Nephron (organoid): ENCODE data around the gene LSM5.
"Not testable (repeated sequence)": the region's sequence is repeated elsewhere in the genome, so short reads cannot be mapped to it uniquely, and the experiment has no call there.

Experiments
- H3K27ac Mint-ChIP-seq, 3 experiments: 2 replicates each; pipeline ENCODE4 v1.8.0; 2020; ENCODE audit warnings: mixed read lengths in 3 of 3, mild to moderate bottlenecking in 2 of 3, moderate library complexity in 1 of 3
- H3K27me3 Mint-ChIP-seq: 2 replicates; pipeline ENCODE4 v1.8.0; 2021; ENCODE audit warnings: low read depth, mild to moderate bottlenecking, moderate library complexity, mixed read lengths
- H3K36me3 Mint-ChIP-seq: 2 replicates; pipeline ENCODE4 v1.8.0; 2020; ENCODE audit warnings: low read depth, mixed read lengths
- H3K4me1 Mint-ChIP-seq: 2 replicates; pipeline ENCODE4 v1.8.0; 2020; ENCODE audit warnings: mixed read lengths
- H3K4me3 Mint-ChIP-seq, 3 experiments: 2 replicates each; pipeline ENCODE4 v1.8.0; 2020; ENCODE audit warnings: mild to moderate bottlenecking in 3 of 3, mixed read lengths in 3 of 3, moderate library complexity in 2 of 3
- H3K9me3 Mint-ChIP-seq: 2 replicates; pipeline ENCODE4 v1.8.0; 2020; ENCODE audit warnings: mixed read lengths
- TF ChIP-seq, protein P1 (sequence below), 3 experiments: fragments of 200-600 bp; sonication (generic); IDR thresholded peaks; one replicate each; pipeline ENCODE4 v1.5.0; 2021; ENCODE audit warnings: antibody characterized with exemption in 3 of 3; ENCODE audit not compliant: unreplicated experiment in 3 of 3

Gene LSM5

DNA sequence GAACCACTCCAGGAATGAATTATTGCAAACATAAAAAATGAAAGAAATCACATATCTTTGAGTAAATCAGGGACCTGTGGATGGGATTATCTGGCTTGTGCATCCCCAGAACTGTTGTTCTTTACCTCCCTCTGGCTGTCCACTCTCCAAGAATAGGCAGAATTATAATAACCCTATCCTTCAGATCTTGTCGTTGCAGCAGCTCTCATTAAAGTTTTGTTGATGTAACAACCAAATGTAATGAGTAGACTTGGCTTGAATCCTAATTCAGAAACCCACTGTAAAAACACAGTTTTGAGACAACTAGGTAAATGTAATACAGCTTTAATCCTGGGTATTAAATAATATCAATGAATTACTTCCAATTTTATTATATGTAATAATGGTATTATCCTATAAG lies 16.2 kb downstream of the LSM5 start:
- no peak overlapping the region for H3K27ac Mint-ChIP-seq
- peaks cover 4% of the 10 kb centered on the region for H3K9me3 Mint-ChIP-seq
- H3K36me3 Mint-ChIP-seq = no peaks in the 10 kb centered on the region
- no peaks in the 10 kb centered on the region for H3K27me3 Mint-ChIP-seq
- no peak overlapping the region for H3K4me3 Mint-ChIP-seq
- H3K4me1 Mint-ChIP-seq = no peaks in the 10 kb centered on the region
- TF ChIP-seq, protein P1, sequence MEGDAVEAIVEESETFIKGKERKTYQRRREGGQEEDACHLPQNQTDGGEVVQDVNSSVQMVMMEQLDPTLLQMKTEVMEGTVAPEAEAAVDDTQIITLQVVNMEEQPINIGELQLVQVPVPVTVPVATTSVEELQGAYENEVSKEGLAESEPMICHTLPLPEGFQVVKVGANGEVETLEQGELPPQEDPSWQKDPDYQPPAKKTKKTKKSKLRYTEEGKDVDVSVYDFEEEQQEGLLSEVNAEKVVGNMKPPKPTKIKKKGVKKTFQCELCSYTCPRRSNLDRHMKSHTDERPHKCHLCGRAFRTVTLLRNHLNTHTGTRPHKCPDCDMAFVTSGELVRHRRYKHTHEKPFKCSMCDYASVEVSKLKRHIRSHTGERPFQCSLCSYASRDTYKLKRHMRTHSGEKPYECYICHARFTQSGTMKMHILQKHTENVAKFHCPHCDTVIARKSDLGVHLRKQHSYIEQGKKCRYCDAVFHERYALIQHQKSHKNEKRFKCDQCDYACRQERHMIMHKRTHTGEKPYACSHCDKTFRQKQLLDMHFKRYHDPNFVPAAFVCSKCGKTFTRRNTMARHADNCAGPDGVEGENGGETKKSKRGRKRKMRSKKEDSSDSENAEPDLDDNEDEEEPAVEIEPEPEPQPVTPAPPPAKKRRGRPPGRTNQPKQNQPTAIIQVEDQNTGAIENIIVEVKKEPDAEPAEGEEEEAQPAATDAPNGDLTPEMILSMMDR (IDR thresholded peaks at IDR 0.05; ENCODE audit: unreplicated experiment in 3 of 3) = no peak

GRCh38 chr7:32472015-32472414 lies 18.2 kb downstream of the LSM5 start:
- H3K9me3 Mint-ChIP-seq = peaks cover 4% of the 10 kb centered on the region
- no peaks in the 10 kb centered on the region for H3K4me1 Mint-ChIP-seq
- TF ChIP-seq, protein P1 (IDR thresholded peaks at IDR 0.05; ENCODE audit: unreplicated experiment in 3 of 3) = no peak
- no peaks in the 10 kb centered on the region for H3K27me3 Mint-ChIP-seq
- H3K36me3 Mint-ChIP-seq = no peaks in the 10 kb centered on the region
- no peak overlapping the region for H3K4me3 Mint-ChIP-seq
- no peak overlapping the region for H3K27ac Mint-ChIP-seq

GRCh38 chr7:32470871-32471270 lies 19.3 kb downstream of the LSM5 start:
- no peak overlapping the region for H3K27ac Mint-ChIP-seq
- H3K36me3 Mint-ChIP-seq = no peaks in the 10 kb centered on the region
- no peaks in the 10 kb centered on the region for H3K27me3 Mint-ChIP-seq
- no peak overlapping the region for H3K4me3 Mint-ChIP-seq
- TF ChIP-seq, protein P1 (IDR thresholded peaks at IDR 0.05; ENCODE audit: unreplicated experiment in 3 of 3) = no peak
- no peaks in the 10 kb centered on the region for H3K4me1 Mint-ChIP-seq
- peaks cover 4% of the 10 kb centered on the region for H3K9me3 Mint-ChIP-seq

- not testable (repeated sequence) for H3K27me3 Mint-ChIP-seq, H3K4me3 Mint-ChIP-seq, H3K27ac Mint-ChIP-seq, H3K4me1 Mint-ChIP-seq, H3K9me3 Mint-ChIP-seq, H3K36me3 Mint-ChIP-seq
Observed at GRCh38 chr7:32470004-32470403, 20.2 kb downstream of the LSM5 start.

DNA sequence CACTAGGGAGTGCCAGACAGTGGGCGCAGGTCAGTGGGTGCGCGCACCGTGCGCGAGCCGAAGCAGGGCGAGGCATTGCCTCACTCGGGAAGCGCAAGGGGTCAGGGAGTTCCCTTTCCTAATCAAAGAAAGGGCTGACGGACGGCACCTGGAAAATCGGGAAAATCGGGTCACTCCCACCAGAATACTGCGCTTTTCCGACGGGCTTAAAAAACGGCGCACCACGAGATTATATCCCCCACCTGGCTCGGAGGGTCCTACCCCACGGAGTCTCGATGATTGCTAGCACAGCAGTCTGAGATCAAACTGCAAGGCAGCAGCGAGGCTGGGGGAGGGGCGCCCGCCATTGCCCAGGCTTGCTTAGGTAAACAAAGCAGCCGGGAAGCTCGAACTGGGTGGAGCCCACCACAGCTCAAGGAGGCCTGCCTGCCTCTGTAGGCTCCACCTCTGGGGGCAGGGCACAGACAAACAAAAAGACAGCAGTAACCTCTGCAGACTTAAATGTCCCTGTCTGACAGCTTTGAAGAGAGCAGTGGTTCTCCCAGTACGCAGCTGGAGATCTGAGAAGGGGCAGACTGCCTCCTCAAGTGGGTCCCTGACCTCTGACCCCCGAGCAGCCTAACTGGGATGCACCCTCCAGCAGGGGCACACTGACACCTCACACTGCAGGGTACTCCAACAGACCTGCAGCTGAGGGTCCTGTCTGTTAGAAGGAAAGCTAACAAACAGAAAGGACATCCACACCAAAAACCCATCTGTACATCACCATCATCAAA lies 25.4 kb downstream of the LSM5 start:
- H3K27me3 Mint-ChIP-seq, H3K36me3 Mint-ChIP-seq, H3K4me3 Mint-ChIP-seq, H3K9me3 Mint-ChIP-seq, H3K27ac Mint-ChIP-seq: not testable (repeated sequence)
- peaks cover 16% of the 10 kb centered on the region for H3K4me1 Mint-ChIP-seq

DNA sequence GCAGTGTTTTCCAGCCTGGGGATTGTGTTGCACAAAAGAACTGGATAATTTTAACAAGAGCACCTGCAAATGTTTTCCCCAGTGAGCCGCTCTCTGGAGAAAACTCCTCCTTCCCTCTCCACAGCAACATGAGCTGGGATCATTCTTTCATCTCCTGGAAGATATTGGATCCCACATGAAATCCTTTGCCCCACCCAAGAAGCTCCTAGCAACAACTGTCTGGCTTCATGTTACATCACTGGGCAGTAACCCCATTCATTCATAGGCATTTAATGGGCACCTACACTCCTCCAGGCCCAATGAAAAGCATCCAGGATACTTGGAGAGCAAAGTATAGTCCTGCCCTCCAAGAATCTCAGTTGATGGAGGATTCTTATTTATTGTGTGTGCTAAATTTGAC lies 27.2 kb downstream of the LSM5 start:
- Mint-ChIP-seq H3K9me3 (no peaks in the 10 kb centered on the region), H3K27me3 (no peaks in the 10 kb centered on the region), H3K4me3 (no peak overlapping the region), H3K27ac (no peak overlapping the region), H3K36me3 (no peaks in the 10 kb centered on the region), H3K4me1 (peaks cover 16% of the 10 kb centered on the region)
- TF ChIP-seq, protein P1 (IDR thresholded peaks at IDR 0.05; ENCODE audit: unreplicated experiment in 3 of 3) = no peak

DNA sequence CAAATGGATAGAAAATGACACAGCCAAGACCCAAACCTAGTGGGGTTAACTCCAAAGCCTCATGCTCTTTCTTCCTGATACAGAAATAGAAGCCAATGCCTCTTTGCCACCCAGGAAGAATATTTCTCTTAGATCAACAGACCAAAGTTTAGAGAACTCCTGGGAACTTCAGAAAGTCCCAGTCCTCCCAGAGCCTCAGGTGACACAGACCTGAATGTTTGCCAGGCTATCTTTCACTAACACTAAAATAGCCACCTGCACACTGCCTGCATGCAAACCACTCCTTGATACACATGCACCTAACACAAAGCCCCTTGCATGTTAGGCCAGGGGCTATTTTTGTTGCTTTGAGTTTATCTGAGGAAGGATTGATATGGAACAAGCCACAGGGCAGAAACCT lies 27.7 kb downstream of the LSM5 start:
- no peak overlapping the region for H3K27ac Mint-ChIP-seq

More for the DNA sequence above, 27.7 kb downstream of the LSM5 start:
- TF ChIP-seq, protein P1 (IDR thresholded peaks at IDR 0.05; ENCODE audit: unreplicated experiment in 3 of 3) = no peak
- Mint-ChIP-seq H3K9me3 (no peaks in the 10 kb centered on the region), H3K4me3 (no peak overlapping the region), H3K4me1 (peaks cover 16% of the 10 kb centered on the region), H3K36me3 (no peaks in the 10 kb centered on the region), H3K27me3 (no peaks in the 10 kb centered on the region)
